ENCODE data around the gene RAB11FIP3. TPM values are rescaled to one million over a fixed set of nuclear protein-coding genes. Genes with fewer than 3 reads are reported as not detected.

Gene RAB11FIP3
- total and polyA plus RNA-seq, 9 of the 15 experiments (the other 6 are each of a cell fraction or from before 2014, with no cell fraction given): 0.46 to 13.1 (median 4.3) TPM

DNA sequence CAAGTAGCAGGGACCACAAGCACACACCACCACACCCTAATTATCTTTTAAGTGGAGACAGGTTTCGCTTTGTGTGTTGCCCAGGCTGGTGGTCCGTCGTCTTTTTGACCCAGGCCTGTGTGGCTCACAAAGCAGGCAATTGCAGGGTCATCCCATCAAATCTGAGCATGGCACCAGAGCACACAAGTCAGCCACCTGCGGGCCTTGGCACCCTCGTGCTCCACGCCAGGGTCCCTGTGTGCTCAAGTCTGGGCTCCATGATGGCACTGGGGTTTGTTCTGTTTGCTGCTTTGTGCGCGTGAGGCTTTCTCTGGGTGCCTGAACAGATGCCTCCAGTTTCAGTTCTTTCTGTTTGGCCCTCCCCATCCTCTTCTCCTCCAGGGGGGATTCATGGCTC lies 99.7 kb downstream of the RAB11FIP3 start:
- Histone ChIP-seq H3K9ac (ENCODE audit: insufficient read depth in 1 of 2, low read depth in 2 of 2, low read length in 2 of 2) (peak overlapping the region in 1 of 2 experiments; percentile 95; a peak in 2 of 4 replicates), H4K20me1 (replicated peaks; ENCODE audit: control insufficient read depth, insufficient read depth, low read length) (peaks cover 7% of the 10 kb centered on the region), H3K36me3 (ENCODE audit: control insufficient read depth, insufficient read depth, low read length) (peaks cover 22% of the 10 kb centered on the region; the same call in 2 of the 3 replicates), H3K4me1 (replicated peaks in 1 of 2; ENCODE audit: control insufficient read depth in 2 of 2, insufficient read depth in 2 of 2, low read length in 2 of 2) (peaks cover 27 to 84% of the 10 kb centered on the region in 2 experiments), H3K79me2 (ENCODE audit: control insufficient read depth, insufficient read depth, low read length) (peaks cover 53% of the 10 kb centered on the region), H3K9me1 (ENCODE audit: control insufficient read depth, insufficient read depth, low read length) (peaks cover 9% of the 10 kb centered on the region), H3K27ac (ENCODE audit: extremely low read depth, low read depth, low read length) (peak overlapping the region; percentile 98; the same call in 2 of the 3 replicates), H3K9me3 (replicated peaks; ENCODE audit: control insufficient read depth, insufficient read depth, low read depth, low read length) (no peaks in the 10 kb centered on the region), H2AFZ (ENCODE audit: low read depth, low read length) (no peak overlapping the region), H3K27me3 (ENCODE audit: control insufficient read depth in 2 of 2, insufficient read depth in 2 of 2, low read length in 2 of 2) (no peaks in the 10 kb centered on the region), H3K4me3 (no peak overlapping the region), H3K4me2 (ENCODE audit: insufficient read depth, low read length) (peak overlapping the region; percentile 81; the same call in 1 of the 2 replicates)
- WGBS (ENCODE audit: insufficient coverage, low coverage, missing lambda C conversion rate): 93% methylated on average over 8 of the region's 8 CpGs
- intact Hi-C loops (cut with micrococcal nuclease) (loop anchor here (5.0 kb wide), 1 partner anchor 42 kb away; the partner anchor contains the start of genes NHLRC4 and PIGQ), in situ Hi-C loops (cut with MboI) (no loop called here)
- no peak for FAIRE-seq
- TF ChIP-seq THRA (IDR thresholded peaks at IDR 0.05): no peak
- TF ChIP-seq SMARCC2 (IDR thresholded peaks at IDR 0.05; ENCODE audit: low read depth): no peak
- TF ChIP-seq ZNF124 (CRISPR knock-in tag; IDR thresholded peaks at IDR 0.05): no peak
- TF ChIP-seq NRF1 (conservative IDR thresholded peaks at IDR 0.05 in 1 of 2, IDR thresholded peaks at IDR 0.05 in 1 of 2): 0 out of 4 replicates have a peak, but pooled peaks of 1 of the 2 experiments have one; percentile 4
- TF ChIP-seq ZNF436 (CRISPR knock-in tag; IDR thresholded peaks at IDR 0.05): no peak
- no peak for TF ChIP-seq PRPF4 (IDR thresholded peaks at IDR 0.05; ENCODE audit: insufficient read depth, low read depth, low read length, poor library complexity, severe bottlenecking)
- no peak for TF ChIP-seq HOXB6 (CRISPR knock-in tag; IDR thresholded peaks at IDR 0.05; ENCODE audit: borderline replicate concordance)
- no peak for TF ChIP-seq MTF1 (CRISPR knock-in tag; IDR thresholded peaks at IDR 0.05; ENCODE audit: borderline replicate concordance)
- no peak for TF ChIP-seq NFE2 (IDR thresholded peaks at IDR 0.05; ENCODE audit: low read depth)
- TF ChIP-seq POLR2G (IDR thresholded peaks at IDR 0.05; ENCODE audit: low read depth, low read length): peak; percentile 51; the same call in 1 of the 2 replicates
- no peak for ATAC-seq
- DNase-seq (ENCODE audit: extremely low read depth in 1 of 4, low spot score in 3 of 4): no peak
- ChIA-PET POLR2A (interaction anchor here (1.4 kb wide), 1 partner anchor 71 kb away, joined by 5 read pairs; no protein-coding TSS in a partner anchor), CTCF (ENCODE audit: low intra/inter-chr PET ratio) (no interaction called here)
- no TSS peak for BruUV-seq (replicated peaks)

Data from K562 (cell line).